ENCODE results near the gene MXRA8. TPM values are rescaled to one million over a fixed set of nuclear protein-coding genes. Genes with fewer than 3 reads are reported as not detected.
"Not testable (repeated sequence)": the region's sequence is repeated elsewhere in the genome, so short reads cannot be mapped to it uniquely, and the experiment has no call there.

Gene MXRA8
- total RNA-seq, 1 donor from 2014 or later = 24.3 TPM

- Mint-ChIP-seq H3K27me3 (no peaks in the 10 kb centered on the region), H3K36me3 (ENCODE audit: insufficient read depth) (peaks cover 35% of the 10 kb centered on the region), H3K9me3 (ENCODE audit: low read depth) (no peaks in the 10 kb centered on the region), H3K4me3 (ENCODE audit: low read depth) (no peak overlapping the region), H3K27ac (no peak overlapping the region), H3K4me1 (ENCODE audit: low read depth) (no peaks in the 10 kb centered on the region)
- TF ChIP-seq CTCF (IDR thresholded peaks at IDR 0.05; ENCODE audit: unreplicated experiment) = no peak
- no peak for DNase-seq (ENCODE audit: low spot score, unreplicated experiment)
Observed at GRCh38 chr1:1388078-1388472, 29.7 kb upstream of the MXRA8 start.

GRCh38 chr1:1387098-1388077, 29.0 kb upstream of the MXRA8 start:
- peaks cover 35% of the 10 kb centered on the region for H3K36me3 Mint-ChIP-seq (ENCODE audit: insufficient read depth)
- H3K9me3 Mint-ChIP-seq (ENCODE audit: low read depth) = no peaks in the 10 kb centered on the region
- no peak overlapping the region for H3K27ac Mint-ChIP-seq
- no peaks in the 10 kb centered on the region for H3K4me1 Mint-ChIP-seq (ENCODE audit: low read depth)
- H3K27me3 Mint-ChIP-seq = no peaks in the 10 kb centered on the region
- no peak for DNase-seq (ENCODE audit: low spot score, unreplicated experiment)
- TF ChIP-seq CTCF (IDR thresholded peaks at IDR 0.05; ENCODE audit: unreplicated experiment) = no peak
- H3K4me3 Mint-ChIP-seq (ENCODE audit: low read depth) = no peak overlapping the region

- Mint-ChIP-seq H3K4me3 (ENCODE audit: low read depth) (no peak overlapping the region), H3K36me3 (ENCODE audit: insufficient read depth) (peaks cover 26% of the 10 kb centered on the region), H3K4me1 (ENCODE audit: low read depth) (no peaks in the 10 kb centered on the region), H3K9me3 (ENCODE audit: low read depth) (no peaks in the 10 kb centered on the region), H3K27ac (no peak overlapping the region), H3K27me3 (no peaks in the 10 kb centered on the region)
- TF ChIP-seq CTCF (IDR thresholded peaks at IDR 0.05; ENCODE audit: unreplicated experiment) = no peak
- no peak for DNase-seq (ENCODE audit: low spot score, unreplicated experiment)
Observed at GRCh38 chr1:1385931-1386330, 27.6 kb upstream of the MXRA8 start.

GRCh38 chr1:1385339-1385738, 27.0 kb upstream of the MXRA8 start:
- not testable (repeated sequence) for H3K9me3 Mint-ChIP-seq (ENCODE audit: low read depth); DNase-seq (ENCODE audit: low spot score, unreplicated experiment); H3K4me3 Mint-ChIP-seq (ENCODE audit: low read depth); H3K4me1 Mint-ChIP-seq (ENCODE audit: low read depth); H3K27ac Mint-ChIP-seq; H3K27me3 Mint-ChIP-seq
- H3K36me3 Mint-ChIP-seq (ENCODE audit: insufficient read depth) = peaks cover 22% of the 10 kb centered on the region

- no peaks in the 10 kb centered on the region for H3K4me1 Mint-ChIP-seq (ENCODE audit: low read depth)
- no peaks in the 10 kb centered on the region for H3K27me3 Mint-ChIP-seq
- no peak overlapping the region for H3K27ac Mint-ChIP-seq
- no peak overlapping the region for H3K4me3 Mint-ChIP-seq (ENCODE audit: low read depth)
- no peak for DNase-seq (ENCODE audit: low spot score, unreplicated experiment)
- TF ChIP-seq CTCF (IDR thresholded peaks at IDR 0.05; ENCODE audit: unreplicated experiment) = no peak
- peaks cover 4% of the 10 kb centered on the region for H3K36me3 Mint-ChIP-seq (ENCODE audit: insufficient read depth)
- H3K9me3 Mint-ChIP-seq (ENCODE audit: low read depth) = no peaks in the 10 kb centered on the region
Observed at GRCh38 chr1:1381294-1381693, 22.9 kb upstream of the MXRA8 start.

GRCh38 chr1:1380860-1381259, 22.5 kb upstream of the MXRA8 start:
- no peak for DNase-seq (ENCODE audit: low spot score, unreplicated experiment)
- H3K4me3 Mint-ChIP-seq (ENCODE audit: low read depth) = no peak overlapping the region
- H3K36me3 Mint-ChIP-seq (ENCODE audit: insufficient read depth) = peaks cover 1% of the 10 kb centered on the region
- TF ChIP-seq CTCF (IDR thresholded peaks at IDR 0.05; ENCODE audit: unreplicated experiment) = no peak
- H3K27ac Mint-ChIP-seq = no peak overlapping the region
- no peaks in the 10 kb centered on the region for H3K4me1 Mint-ChIP-seq (ENCODE audit: low read depth)
- no peaks in the 10 kb centered on the region for H3K9me3 Mint-ChIP-seq (ENCODE audit: low read depth)
- no peaks in the 10 kb centered on the region for H3K27me3 Mint-ChIP-seq

Measured in progenitor cell of endocrine pancreas (in vitro differentiated cells).